Measurements from ENCODE around the gene EMC9.

The EMC9 gene

GRCh38 chr14:24133735-24134134 is 7.7 kb downstream of the EMC9 start:
- Histone ChIP-seq H3K27me3 (ENCODE audit: control insufficient read depth, low read length) (no peaks in the 10 kb centered on the region), H3K27ac (ENCODE audit: low read depth, low read length) (no peak overlapping the region), H3K79me2 (ENCODE audit: control insufficient read depth, low read length) (peaks cover 14% of the 10 kb centered on the region), H3F3A (ENCODE audit: control insufficient read depth, insufficient read depth) (peaks cover 5% of the 10 kb centered on the region; the same call in 1 of the 2 replicates), H3K4me1 (ENCODE audit: control insufficient read depth, low read length) (peaks cover 17% of the 10 kb centered on the region), H3K36me3 (ENCODE audit: control insufficient read depth, low read length) (peaks cover 18% of the 10 kb centered on the region), H4K20me1 (ENCODE audit: control insufficient read depth, insufficient read depth, low read depth, low read length) (no peaks in the 10 kb centered on the region), H3K4me3 (ENCODE audit: low read length) (no peak overlapping the region), H3K9me3 (ENCODE audit: control insufficient read depth, insufficient read depth, low read length) (no peaks in the 10 kb centered on the region), H3K9me2 (replicated peaks; ENCODE audit: control insufficient read depth, low read length) (no peaks in the 10 kb centered on the region), H3K4me2 (ENCODE audit: low read length) (no peak overlapping the region)
- TF ChIP-seq EZH2phosphoT487 (IDR thresholded peaks at IDR 0.05; ENCODE audit: borderline replicate concordance, low read length), result no peak
- TF ChIP-seq CTCF (IDR thresholded peaks at IDR 0.05; ENCODE audit: low read depth, low read length, poor library complexity, severe bottlenecking), result no peak

GRCh38 chr14:24132976-24133375 is 8.4 kb downstream of the EMC9 start:
- Histone ChIP-seq H3K9me2 (replicated peaks; ENCODE audit: control insufficient read depth, low read length) (no peaks in the 10 kb centered on the region), H3K4me2 (ENCODE audit: low read length) (no peak overlapping the region), H3K4me3 (ENCODE audit: low read length) (no peak overlapping the region), H3F3A (ENCODE audit: control insufficient read depth, insufficient read depth) (peaks cover 8% of the 10 kb centered on the region; the same call in 1 of the 2 replicates), H3K4me1 (ENCODE audit: control insufficient read depth, low read length) (peaks cover 21% of the 10 kb centered on the region), H3K27ac (ENCODE audit: low read depth, low read length) (no peak overlapping the region), H3K27me3 (ENCODE audit: control insufficient read depth, low read length) (no peaks in the 10 kb centered on the region), H3K36me3 (ENCODE audit: control insufficient read depth, low read length) (peaks cover 11% of the 10 kb centered on the region), H3K79me2 (ENCODE audit: control insufficient read depth, low read length) (peaks cover 13% of the 10 kb centered on the region), H3K9me3 (ENCODE audit: control insufficient read depth, insufficient read depth, low read length) (no peaks in the 10 kb centered on the region), H4K20me1 (ENCODE audit: control insufficient read depth, insufficient read depth, low read depth, low read length) (no peaks in the 10 kb centered on the region)
- TF ChIP-seq CTCF (IDR thresholded peaks at IDR 0.05; ENCODE audit: low read depth, low read length, poor library complexity, severe bottlenecking), result no peak
- TF ChIP-seq EZH2phosphoT487 (IDR thresholded peaks at IDR 0.05; ENCODE audit: borderline replicate concordance, low read length), result no peak

- Histone ChIP-seq H3K4me3 (ENCODE audit: low read length) (no peak overlapping the region), H3K9me3 (ENCODE audit: control insufficient read depth, insufficient read depth, low read length) (no peaks in the 10 kb centered on the region), H3K36me3 (ENCODE audit: control insufficient read depth, low read length) (peaks cover 3% of the 10 kb centered on the region), H3K4me1 (ENCODE audit: control insufficient read depth, low read length) (peaks cover 27% of the 10 kb centered on the region), H4K20me1 (ENCODE audit: control insufficient read depth, insufficient read depth, low read depth, low read length) (no peaks in the 10 kb centered on the region), H3K4me2 (ENCODE audit: low read length) (no peak overlapping the region), H3K27ac (ENCODE audit: low read depth, low read length) (no peak overlapping the region), H3K9me2 (replicated peaks; ENCODE audit: control insufficient read depth, low read length) (no peaks in the 10 kb centered on the region), H3K79me2 (ENCODE audit: control insufficient read depth, low read length) (peaks cover 11% of the 10 kb centered on the region), H3F3A (ENCODE audit: control insufficient read depth, insufficient read depth) (peaks cover 9% of the 10 kb centered on the region), H3K27me3 (ENCODE audit: control insufficient read depth, low read length) (no peaks in the 10 kb centered on the region)
- TF ChIP-seq EZH2phosphoT487 (IDR thresholded peaks at IDR 0.05; ENCODE audit: borderline replicate concordance, low read length) (no peak), CTCF (IDR thresholded peaks at IDR 0.05; ENCODE audit: low read depth, low read length, poor library complexity, severe bottlenecking) (no peak)
Observed at GRCh38 chr14:24132061-24132685, 9.2 kb downstream of the EMC9 start.

Measured in DOHH2 (cell line).